ENCODE results near the gene SLC35G2.

Gene SLC35G2

GRCh38 chr3:136852180-136852579 is 33.3 kb downstream of the SLC35G2 start:
- H3K4me1 ChIP-seq: peaks cover 10% of the 10 kb centered on the region
- no peaks in the 10 kb centered on the region for H3K9me3 ChIP-seq (ENCODE audit: control insufficient read depth, low read length)
- no peak overlapping the region for H3K9ac ChIP-seq
- H3K27me3 ChIP-seq (ENCODE audit: control insufficient read depth, insufficient read depth, low read length): no peaks in the 10 kb centered on the region
- H3K4me2 ChIP-seq (ENCODE audit: low read length): no peak overlapping the region
- H3K27ac ChIP-seq: no peak overlapping the region
- H3K79me2 ChIP-seq: peaks cover 18% of the 10 kb centered on the region
- TF ChIP-seq CTCF (IDR thresholded peaks at IDR 0.05): no peak
- H3K4me3 ChIP-seq (ENCODE audit: low read depth, low read length): no peak overlapping the region
- H3K36me3 ChIP-seq (ENCODE audit: control insufficient read depth, insufficient read depth, low read length): no peaks in the 10 kb centered on the region
- no peak overlapping the region for H2AFZ ChIP-seq

- Histone ChIP-seq H3K9ac (no peak overlapping the region), H3K79me2 (peaks cover 7% of the 10 kb centered on the region), H3K36me3 (ENCODE audit: control insufficient read depth, insufficient read depth, low read length) (no peaks in the 10 kb centered on the region), H3K4me2 (ENCODE audit: low read length) (no peak overlapping the region), H3K4me1 (peaks cover 13% of the 10 kb centered on the region), H2AFZ (no peak overlapping the region), H3K9me3 (ENCODE audit: control insufficient read depth, low read length) (no peaks in the 10 kb centered on the region), H3K27me3 (ENCODE audit: control insufficient read depth, insufficient read depth, low read length) (no peaks in the 10 kb centered on the region), H3K27ac (no peak overlapping the region), H3K4me3 (ENCODE audit: low read depth, low read length) (no peak overlapping the region)
- TF ChIP-seq CTCF (IDR thresholded peaks at IDR 0.05): no peak
These were observed 37.7 kb downstream of the SLC35G2 start for GRCh38 chr3:136856665-136857064.

GRCh38 chr3:136858381-136858780 is 39.5 kb downstream of the SLC35G2 start:
- Histone ChIP-seq H3K36me3 (ENCODE audit: control insufficient read depth, insufficient read depth, low read length) (no peaks in the 10 kb centered on the region), H3K27me3 (ENCODE audit: control insufficient read depth, insufficient read depth, low read length) (no peaks in the 10 kb centered on the region), H3K9me3 (ENCODE audit: control insufficient read depth, low read length) (no peaks in the 10 kb centered on the region), H2AFZ (no peak overlapping the region), H3K4me2 (ENCODE audit: low read length) (no peak overlapping the region), H3K79me2 (peaks cover 10% of the 10 kb centered on the region), H3K4me3 (ENCODE audit: low read depth, low read length) (no peak overlapping the region), H3K27ac (no peak overlapping the region), H3K4me1 (peaks cover 11% of the 10 kb centered on the region), H3K9ac (no peak overlapping the region)
- no peak for TF ChIP-seq CTCF (IDR thresholded peaks at IDR 0.05)

GRCh38 chr3:136860541-136860940 is 41.6 kb downstream of the SLC35G2 start:
- Histone ChIP-seq H3K4me1 (peaks cover 5% of the 10 kb centered on the region), H3K4me2 (ENCODE audit: low read length) (peak overlapping the region; percentile 97), H3K9me3 (ENCODE audit: control insufficient read depth, low read length) (no peaks in the 10 kb centered on the region), H3K27ac (peak overlapping the region; percentile 10), H3K4me3 (ENCODE audit: low read depth, low read length) (peak overlapping the region; percentile 73), H3K79me2 (peaks cover 12% of the 10 kb centered on the region), H3K9ac (no peak overlapping the region), H3K27me3 (ENCODE audit: control insufficient read depth, insufficient read depth, low read length) (no peaks in the 10 kb centered on the region), H2AFZ (peak overlapping the region; percentile 97), H3K36me3 (ENCODE audit: control insufficient read depth, insufficient read depth, low read length) (no peaks in the 10 kb centered on the region)
- no peak for TF ChIP-seq CTCF (IDR thresholded peaks at IDR 0.05)

- H3K4me1 ChIP-seq: peaks cover 5% of the 10 kb centered on the region
- peak; percentile 10 for TF ChIP-seq CTCF (IDR thresholded peaks at IDR 0.05)
These were observed 43.1 kb downstream of the SLC35G2 start, which contains the start of gene NCK1 for GRCh38 chr3:136861890-136862616. Gene NCK1, plus strand, starts transcription at chr3:136862208. Its CDS starts 65,794 bp downstream, at chr3:136928002.

More at GRCh38 chr3:136861890-136862616, 43.1 kb downstream of the SLC35G2 start, which contains the start of gene NCK1:
- Histone ChIP-seq H3K79me2 (peaks cover 20% of the 10 kb centered on the region), H3K36me3 (ENCODE audit: control insufficient read depth, insufficient read depth, low read length) (no peaks in the 10 kb centered on the region), H3K9ac (peak within 1 kb of the TSS; percentile 16), H3K27ac (peak within 1 kb of the TSS; percentile 92), H3K27me3 (ENCODE audit: control insufficient read depth, insufficient read depth, low read length) (no peaks in the 10 kb centered on the region), H2AFZ (peak within 1 kb of the TSS; percentile 97), H3K4me3 (ENCODE audit: low read depth, low read length) (peak within 1 kb of the TSS; percentile 73), H3K4me2 (ENCODE audit: low read length) (peak within 1 kb of the TSS; percentile 97), H3K9me3 (ENCODE audit: control insufficient read depth, low read length) (no peaks in the 10 kb centered on the region)
